GM23248 (cell line): ENCODE results near the gene XXYLT1.

Source experiments
- EZH2 ChIP-seq: fragments of 200-600 bp; sonication (generic); IDR thresholded peaks from 2 replicates; pipeline ENCODE4 v1.6.1; 2018; ENCODE audit warnings: antibody characterized with exemption, mild to moderate bottlenecking; ENCODE audit not compliant: insufficient read depth, poor library complexity, severe bottlenecking
- EZH2phosphoT487 ChIP-seq: fragments of 200-600 bp; sonication (generic); IDR thresholded peaks from 2 replicates; pipeline ENCODE4 v1.6.1; 2018; ENCODE audit warnings: antibody characterized with exemption, moderate library complexity, mild to moderate bottlenecking, low read depth; ENCODE audit not compliant: insufficient read depth

DNA sequence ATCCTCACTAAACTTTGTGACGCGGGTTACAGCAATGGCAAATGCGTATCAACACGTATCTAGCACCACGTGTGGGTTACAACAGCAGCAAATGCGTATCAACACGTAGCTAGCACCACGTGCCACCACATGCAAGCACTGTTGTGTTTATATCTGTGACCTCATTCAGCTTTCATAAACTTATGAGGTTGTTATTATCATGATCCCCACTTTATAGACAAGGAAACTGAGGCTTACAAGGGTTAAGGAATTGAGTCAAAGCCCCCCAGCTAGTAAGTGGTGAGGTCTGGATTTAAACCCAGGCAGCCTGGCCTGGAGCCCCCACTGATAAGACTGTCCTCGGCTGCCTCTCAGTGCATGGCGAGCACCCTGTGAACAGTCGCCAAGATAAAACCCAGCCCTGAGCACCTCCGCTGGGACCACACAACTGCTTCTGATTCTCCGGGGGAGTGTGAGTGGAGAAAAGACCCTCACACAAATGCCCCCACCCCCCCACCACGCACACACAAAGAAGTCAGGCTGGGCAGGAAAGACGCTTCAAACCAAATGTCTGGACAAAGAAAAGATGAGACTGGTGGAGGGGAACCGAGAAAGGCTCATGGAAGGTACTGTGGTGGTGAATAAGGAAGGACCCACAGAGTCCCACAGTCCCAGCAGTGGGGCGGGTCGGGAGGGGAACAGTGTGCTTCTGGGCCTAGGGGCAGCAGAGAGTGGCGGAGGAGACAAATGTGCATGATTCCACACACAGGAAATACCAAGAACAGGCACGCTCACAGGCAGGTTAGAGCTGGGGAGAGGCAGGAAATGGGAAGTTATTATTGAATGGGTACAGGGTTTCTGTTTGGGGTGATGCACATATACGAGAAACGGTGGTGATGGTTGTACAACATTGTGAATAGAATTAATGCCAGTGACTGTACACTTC, 173.4 kb downstream of the XXYLT1 start:
- no peak for TF ChIP-seq EZH2
- no peak for TF ChIP-seq EZH2phosphoT487
